ENCODE results near the gene FGF12.

Gene FGF12

DNA sequence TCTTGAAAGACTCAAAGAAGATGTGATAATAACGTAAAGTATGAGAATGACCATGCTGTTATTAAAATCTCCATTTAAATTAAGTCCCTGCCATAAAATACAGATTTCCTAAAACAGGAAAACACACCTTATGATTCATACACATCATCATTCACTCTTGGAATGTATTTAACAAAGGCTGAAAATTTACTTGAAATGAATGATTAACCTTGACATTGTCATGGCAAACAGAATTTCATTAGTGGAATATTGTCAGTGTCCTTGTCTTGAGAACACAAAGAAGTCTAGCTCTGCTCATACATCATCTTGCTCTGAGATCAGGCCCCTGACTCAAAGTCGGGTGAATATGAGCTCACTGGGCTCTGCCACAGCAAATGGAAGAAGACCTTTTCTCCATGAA, 313.9 kb downstream of the FGF12 start:
- no peak for DNase-seq (ENCODE audit: low read depth)

- no peak for DNase-seq (ENCODE audit: low read depth)
Observed at GRCh38 chr3:192410684-192410960, 316.7 kb downstream of the FGF12 start.

- DNase-seq (ENCODE audit: low read depth): no peak
Observed at GRCh38 chr3:192409838-192410683, 317.3 kb downstream of the FGF12 start.

DNA sequence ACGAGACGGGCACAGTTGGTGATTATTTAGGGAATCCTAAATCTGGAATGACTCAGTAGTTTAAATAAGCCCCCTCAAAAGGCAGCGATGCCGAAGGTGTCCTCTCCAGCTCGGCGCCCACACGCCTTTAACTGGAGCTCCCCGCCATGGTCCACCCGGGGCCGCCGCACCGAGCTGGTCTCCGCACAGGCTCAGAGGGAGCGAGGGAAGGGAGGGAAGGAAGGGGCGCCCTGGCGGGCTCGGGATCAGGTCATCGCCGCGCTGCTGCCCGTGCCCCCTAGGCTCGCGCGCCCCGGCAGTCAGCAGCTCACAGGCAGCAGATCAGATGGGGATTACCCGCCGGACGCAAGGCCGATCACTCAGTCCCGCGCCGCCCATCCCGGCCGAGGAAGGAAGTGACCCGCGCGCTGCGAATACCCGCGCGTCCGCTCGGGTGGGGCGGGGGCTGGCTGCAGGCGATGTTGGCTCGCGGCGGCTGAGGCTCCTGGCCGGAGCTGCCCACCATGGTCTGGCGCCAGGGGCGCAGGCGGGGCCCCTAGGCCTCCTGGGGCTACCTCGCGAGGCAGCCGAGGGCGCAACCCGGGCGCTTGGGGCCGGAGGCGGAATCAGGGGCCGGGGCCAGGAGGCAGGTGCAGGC, 318.0 kb downstream of the FGF12 start:
- no peak for DNase-seq (ENCODE audit: low read depth)

- no peak for DNase-seq (ENCODE audit: low read depth)
Observed at GRCh38 chr3:192408647-192409200, 318.6 kb downstream of the FGF12 start.

DNA sequence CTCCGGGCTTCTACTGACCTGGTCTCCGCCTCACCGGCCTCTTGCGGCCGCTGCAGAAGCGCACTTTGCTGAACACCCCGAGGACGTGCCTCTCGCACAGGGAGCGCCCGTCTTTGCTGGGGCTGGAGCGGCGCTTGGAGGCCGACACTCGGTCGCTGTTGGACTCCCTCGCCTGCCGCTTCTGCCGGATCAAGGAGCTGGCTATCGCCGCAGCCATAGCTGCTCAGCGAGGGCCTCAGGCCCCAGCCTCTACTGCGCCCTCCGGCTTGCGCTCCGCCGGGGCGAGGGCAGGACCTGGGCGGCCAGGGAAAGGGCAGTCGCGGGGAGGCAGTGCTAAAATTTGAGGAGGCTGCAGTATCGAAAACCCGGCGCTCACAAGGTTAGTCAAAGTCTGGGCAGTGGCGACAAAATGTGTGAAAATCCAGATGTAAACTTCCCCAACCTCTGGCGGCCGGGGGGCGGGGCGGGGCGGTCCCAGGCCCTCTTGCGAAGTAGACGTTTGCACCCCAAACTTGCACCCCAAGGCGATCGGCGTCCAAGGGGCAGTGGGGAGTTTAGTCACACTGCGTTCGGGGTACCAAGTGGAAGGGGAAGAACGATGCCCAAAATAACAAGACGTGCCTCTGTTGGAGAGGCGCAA, 319.2 kb downstream of the FGF12 start:
- no peak for DNase-seq (ENCODE audit: low read depth)

DNA sequence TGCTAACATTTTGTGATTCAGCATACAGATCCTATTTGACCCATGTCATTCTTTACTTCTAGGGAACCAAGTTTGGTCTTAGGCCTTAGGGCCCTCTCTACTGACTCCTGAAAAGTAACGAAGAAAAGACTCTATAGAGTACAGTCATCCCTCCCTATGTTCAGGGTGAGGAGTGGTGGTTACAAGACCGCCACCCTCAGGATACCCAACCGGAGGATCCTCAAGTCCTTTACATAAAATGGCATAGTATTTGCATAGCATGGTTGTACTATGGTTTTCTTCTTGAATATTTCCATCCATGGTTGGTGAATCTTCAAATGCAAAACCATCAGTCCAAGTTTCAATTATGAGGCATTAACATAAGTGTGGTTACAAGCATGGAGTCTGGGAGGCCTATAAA, 327.6 kb downstream of the FGF12 start:
- no peak for DNase-seq (ENCODE audit: low read depth)

GRCh38 chr3:192397012-192397411, 330.3 kb downstream of the FGF12 start:
- DNase-seq (ENCODE audit: low read depth): no peak

GRCh38 chr3:192395506-192395905, 331.8 kb downstream of the FGF12 start:
- no peak for DNase-seq (ENCODE audit: low read depth)

DNA sequence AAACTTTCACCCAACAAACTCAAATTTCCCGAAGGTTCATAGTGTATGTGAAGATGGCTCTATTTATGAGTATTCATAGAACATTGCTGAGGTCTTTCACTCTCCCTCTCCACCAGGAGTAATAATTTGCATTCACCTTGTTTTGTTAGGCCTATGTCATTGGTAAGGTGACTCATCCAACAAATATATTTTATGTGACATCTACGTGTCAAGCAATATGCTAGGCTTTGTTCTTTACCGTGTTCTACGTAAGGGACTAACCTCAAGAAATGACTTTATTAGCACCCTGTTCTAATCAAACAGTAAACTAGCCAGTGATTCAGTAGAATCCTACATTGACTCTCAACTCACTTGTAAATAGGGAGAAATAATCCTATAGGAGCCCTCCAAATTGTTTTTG, 334.4 kb downstream of the FGF12 start:
- DNase-seq (ENCODE audit: low read depth): no peak

- no peak for DNase-seq (ENCODE audit: low read depth)
Observed at GRCh38 chr3:192382861-192383260, 344.5 kb downstream of the FGF12 start.

- no peak for DNase-seq (ENCODE audit: low read depth)
Observed at GRCh38 chr3:192373586-192373985, 353.8 kb downstream of the FGF12 start.

DNA sequence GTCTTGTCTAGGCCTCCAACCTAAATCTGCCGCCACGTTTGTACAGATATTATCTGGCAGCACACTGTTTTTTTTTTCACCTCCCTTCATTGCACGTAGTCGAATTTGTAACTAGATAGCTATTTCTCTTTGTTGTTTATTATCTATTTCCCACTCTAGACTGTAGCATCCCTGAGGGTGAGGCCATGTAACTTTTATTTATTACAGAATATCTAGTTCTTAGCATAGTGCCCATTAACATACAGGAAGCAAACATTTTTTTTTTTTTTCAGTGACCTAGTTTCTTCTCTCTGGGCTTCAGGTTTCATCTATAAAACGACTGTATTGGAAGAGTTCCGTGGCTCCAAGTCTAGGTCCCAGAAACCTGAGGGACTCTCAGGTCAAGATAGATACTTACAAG, 354.3 kb downstream of the FGF12 start:
- no peak for DNase-seq (ENCODE audit: low read depth)

DNA sequence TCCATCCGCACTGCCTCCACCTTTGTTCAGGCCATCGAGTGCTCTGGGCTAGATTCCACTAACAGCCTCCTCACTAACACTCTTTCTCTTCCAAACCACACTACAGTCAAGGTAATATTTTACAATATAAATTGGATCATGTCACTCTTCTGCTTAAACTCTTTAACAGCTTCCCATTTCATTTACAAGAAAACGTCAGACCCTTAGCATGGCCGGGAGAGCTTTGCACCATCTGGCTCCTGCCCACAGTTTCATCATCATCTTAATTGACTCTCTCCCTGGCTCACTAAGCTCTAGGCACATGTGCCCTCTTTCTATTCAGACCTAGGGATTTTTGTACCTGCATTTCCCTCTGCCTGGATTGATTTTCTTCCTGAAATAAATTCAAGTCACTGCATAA, 354.7 kb downstream of the FGF12 start:
- DNase-seq (ENCODE audit: low read depth): no peak

DNA sequence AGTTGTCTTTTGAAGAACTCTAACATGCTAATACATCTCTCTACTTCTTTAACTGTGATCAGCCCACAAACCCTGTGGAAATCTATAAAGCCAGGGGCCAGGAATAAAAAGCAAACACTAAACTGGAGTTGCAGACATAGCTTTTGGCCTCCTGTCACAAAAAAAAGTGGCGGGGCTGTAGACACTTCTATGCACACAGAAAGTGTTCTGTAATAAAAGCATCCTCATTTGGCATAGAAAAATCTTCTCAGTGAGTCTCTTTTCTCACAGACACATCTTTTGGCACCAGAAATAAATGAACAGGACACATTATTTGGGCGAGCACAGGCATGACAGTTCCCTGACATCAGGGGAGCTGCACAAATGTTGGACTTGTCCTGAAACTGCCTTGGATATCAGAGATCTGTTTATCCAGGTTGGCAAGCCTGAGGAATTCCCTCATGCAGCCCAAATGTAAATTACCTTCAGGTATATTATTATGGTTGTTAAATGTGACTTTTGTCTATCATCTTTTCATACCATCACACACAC, 355.4 kb downstream of the FGF12 start:
- DNase-seq (ENCODE audit: low read depth): no peak

GRCh38 chr3:192367616-192368015, 359.7 kb downstream of the FGF12 start:
- DNase-seq (ENCODE audit: low read depth): no peak

DNA sequence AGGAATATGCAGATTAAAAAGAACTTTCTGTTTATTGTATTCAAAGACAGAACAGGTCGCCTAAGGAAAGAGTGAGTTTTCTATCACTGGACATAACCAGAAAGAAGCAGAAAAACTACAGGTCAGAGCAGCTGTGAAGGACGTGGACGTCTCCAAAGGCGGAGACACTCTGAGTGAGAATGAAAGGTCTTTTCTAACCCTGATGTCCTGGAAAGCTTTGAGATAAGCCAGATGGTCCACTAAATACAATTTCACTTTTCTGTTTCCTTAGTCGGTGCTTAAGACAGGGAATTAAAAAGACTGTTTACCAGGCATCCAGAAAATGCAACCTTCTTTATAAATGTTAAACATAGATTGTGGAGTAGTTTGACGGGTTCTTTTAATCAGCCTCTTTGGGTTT, 360.4 kb downstream of the FGF12 start:
- no peak for DNase-seq (ENCODE audit: low read depth)

DNA sequence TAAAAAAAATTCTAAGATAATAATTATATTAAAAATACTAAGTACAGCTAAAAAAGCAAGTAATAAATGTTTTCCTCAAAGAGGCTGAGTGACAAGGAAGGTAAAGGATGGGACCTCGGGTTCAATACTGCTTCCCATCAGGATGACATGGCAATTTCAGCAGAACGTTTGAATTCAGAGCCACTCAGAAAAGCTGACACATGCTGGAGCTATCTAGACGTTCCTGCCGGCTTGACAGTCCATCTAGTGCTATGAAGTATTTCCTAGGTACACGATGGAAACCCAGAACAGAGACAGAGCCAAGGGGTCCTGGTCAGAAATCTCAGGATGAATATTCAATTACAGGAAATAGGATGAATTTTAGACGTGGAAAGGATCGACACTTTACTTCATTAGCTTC, 361.8 kb downstream of the FGF12 start:
- DNase-seq (ENCODE audit: low read depth): no peak

DNA sequence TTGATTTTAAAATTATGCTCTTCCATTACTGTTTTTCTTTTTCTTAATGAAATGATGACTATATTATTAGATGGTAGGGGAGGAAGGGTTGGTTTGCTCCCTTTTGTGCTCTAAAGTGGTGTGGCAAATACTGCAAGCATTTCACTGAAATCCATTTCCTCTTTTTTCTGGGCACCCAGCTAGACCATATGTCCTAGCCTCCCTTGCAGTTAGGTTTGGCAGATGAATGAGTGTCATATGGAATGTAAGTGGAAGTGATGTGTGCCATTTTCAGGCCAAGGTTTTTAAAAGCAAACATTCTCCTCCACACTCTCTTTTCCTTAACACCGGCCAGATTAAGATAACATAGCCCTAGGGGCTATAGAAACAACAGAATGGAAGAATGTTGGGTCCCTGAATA, 363.0 kb downstream of the FGF12 start:
- no peak for DNase-seq (ENCODE audit: low read depth)

DNA sequence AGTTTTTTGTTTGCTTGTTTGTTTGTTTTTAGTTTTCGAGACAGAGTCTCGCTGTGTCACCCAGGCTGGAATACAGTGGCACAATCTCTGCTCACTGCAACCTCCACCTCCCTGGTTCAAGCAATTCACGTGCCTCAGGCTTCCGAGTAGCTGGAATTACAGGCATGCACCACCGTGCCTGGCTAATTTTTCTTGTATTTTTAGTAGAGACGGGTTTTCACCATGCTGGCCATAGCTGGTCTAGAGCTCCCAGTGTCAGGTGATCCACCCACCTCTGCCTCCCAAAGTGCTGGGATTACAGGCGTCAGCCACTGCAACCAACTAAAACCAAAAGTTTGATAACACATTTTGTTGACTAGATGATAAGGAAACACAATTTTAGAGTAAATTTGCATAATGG, 372.7 kb downstream of the FGF12 start:
- no peak for DNase-seq (ENCODE audit: low read depth)

DNA sequence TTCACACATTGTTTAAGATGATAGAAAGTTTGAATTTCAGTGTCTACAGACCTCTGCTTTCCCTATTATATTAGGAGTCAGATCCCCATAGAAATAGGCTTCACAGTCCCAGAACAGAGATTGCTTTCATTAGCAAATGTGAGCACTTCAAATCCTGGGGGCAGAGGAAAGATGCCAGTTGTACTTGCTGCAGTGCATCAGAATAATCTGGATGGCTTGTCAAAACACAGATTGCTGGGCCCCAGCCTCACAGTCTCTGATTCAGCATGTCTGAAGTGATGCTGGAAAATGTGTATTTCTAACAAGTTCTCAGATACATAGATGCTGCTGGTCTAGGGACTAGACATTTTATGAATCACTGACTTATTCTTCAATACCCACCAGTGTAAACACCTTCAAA, 375.2 kb downstream of the FGF12 start:
- no peak for DNase-seq (ENCODE audit: low read depth)

- DNase-seq (ENCODE audit: low read depth): no peak
Observed at GRCh38 chr3:192351441-192351840, 375.9 kb downstream of the FGF12 start.

- no peak for DNase-seq (ENCODE audit: low read depth)
Observed at GRCh38 chr3:192340031-192340430, 387.3 kb downstream of the FGF12 start.
